AG20443 (cell line): ENCODE results near the gene NSD2.
"Not testable (repeated sequence)": the region's sequence is repeated elsewhere in the genome, so short reads cannot be mapped to it uniquely, and the experiment has no call there.

Source experiments
- DNase-seq: peaks from one replicate; pipeline ENCODE4 v3.0.0; 2012; ENCODE audit warnings: low spot score, mixed read lengths

Gene NSD2

DNA sequence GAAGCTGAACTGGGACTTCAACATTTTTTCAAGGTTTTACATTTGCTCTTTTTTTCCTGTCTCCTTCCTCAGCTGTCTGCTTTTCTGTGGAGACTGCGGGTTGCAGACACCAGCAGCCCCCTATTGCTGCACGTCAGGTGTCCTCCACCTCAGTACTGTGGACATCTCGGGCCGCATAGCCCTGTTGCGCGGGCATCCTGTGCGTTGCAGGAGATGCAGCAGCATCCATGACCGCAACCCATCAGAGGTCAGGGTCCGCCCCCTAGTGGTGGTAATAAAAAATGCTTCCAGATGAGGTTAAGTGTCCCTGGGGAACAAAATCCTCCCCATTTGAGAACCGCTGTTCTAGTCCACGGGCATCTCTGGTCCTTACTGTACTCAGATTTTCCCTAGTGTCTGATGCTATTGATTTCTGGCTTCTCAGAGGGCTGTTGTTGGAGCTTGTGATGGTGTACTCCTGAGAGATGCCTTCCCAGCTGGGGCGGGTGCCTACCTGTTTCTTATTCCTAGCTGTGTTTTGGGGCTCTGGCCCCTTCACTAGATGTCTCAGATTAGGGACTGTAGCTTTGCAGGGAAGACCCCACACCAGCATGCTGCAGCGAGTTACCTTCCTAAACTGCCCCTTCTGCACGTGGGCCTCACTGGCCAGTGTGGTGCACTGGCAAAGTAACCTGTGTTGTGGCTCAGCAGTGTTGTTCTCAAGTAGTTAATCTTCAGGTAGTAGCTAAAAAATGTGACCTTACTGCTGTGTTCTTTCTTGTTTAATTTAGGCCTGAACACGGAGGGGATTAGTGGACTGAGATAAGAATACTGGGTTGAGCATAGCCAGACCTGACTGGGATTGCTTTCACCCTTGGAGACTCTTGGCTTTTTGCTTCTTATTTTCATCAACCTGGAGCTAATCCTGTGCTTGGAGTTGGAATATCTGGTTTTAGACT, 28.2 kb downstream of the NSD2 start:
- DNase-seq, result peak; percentile 93

DNA sequence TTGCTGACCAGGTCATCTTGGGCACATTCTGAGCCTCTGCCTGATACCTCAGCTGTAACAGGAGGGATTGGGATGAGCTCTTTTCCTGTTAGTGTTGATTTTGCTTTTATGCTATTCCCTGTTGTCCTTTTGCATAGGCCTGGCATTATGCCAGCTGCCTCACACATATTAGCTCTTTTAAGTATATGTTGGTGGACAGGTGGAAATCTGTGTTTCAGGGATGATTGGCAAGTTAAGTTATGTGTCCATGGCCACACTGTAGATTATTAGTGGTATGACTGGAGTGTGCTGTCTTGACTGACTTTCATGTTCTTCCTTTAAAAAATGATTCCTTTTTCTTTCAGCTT, 28.9 kb downstream of the NSD2 start:
- DNase-seq, result no peak

DNA sequence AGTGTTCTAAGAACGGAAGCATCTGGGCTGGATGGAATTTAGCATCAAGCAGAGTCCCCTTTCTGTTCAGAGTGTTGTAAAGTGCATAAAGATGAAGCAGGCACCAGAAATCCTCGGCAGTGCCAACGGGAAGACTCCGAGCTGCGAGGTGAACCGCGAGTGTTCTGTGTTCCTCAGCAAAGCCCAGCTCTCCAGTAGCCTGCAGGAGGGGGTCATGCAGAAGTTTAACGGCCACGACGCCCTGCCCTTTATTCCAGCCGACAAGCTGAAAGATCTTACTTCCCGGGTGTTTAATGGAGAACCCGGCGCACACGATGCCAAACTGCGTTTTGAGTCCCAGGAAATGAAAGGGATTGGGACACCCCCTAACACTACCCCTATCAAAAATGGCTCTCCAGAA, 29.4 kb downstream of the NSD2 start:
- no peak for DNase-seq

DNA sequence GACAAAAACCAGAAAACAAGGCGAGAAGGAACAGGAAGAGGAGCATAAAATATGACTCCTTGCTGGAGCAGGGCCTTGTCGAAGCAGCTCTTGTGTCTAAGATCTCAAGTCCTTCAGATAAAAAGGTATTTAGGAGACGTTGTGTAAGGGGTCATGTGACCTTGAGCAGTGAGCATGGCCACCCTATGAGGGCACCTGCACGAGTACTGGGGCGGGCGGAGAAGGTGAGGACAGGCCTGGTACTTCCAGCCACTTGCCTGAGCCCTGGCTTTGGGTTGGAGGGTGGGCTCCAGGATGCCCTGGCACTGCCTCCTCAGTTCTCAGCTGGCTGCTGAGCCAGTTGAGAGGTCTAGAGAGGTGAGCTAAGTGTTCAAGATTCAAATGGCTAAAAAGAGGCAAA, 29.9 kb downstream of the NSD2 start:
- no peak for DNase-seq

DNA sequence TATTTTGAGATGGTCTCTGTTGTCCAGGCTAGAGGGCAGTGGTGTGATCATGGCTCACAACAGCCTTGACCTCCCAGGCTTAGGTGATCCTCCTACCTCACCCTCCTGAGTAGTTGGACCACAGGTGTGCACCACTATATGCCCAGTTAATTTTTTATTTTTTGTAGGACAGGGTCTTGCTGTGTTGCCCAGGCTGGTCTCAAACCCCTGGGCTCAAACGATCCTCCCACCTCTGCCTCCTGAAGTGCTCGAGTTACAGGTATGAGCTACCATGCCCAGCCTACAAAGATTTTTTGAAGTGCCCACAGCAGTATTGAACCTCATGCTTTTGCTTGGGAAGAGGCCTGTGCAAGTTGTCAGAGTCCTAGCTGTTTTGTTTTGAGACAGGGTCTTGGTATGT, 31.1 kb downstream of the NSD2 start:
- DNase-seq, result no peak

DNA sequence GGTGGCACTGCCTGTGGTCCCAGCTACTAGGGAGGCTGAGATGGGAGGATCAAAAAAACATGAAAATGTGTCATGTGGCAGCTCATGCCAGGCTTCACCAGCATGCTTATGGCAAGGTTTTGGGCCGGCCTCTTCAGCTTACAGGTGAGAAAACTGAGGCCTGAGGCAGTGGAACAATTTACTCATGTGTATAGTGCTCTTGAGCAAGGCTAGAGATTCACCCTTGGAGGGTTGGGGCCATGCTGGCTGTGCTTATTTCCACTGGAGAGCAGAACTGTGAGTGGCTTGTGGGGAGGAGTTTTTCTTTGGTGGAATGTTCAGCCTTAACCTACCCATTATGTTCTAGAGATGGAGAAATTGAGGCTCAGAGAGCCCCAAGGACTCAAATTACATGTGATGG, 31.8 kb downstream of the NSD2 start:
- DNase-seq, result no peak

DNA sequence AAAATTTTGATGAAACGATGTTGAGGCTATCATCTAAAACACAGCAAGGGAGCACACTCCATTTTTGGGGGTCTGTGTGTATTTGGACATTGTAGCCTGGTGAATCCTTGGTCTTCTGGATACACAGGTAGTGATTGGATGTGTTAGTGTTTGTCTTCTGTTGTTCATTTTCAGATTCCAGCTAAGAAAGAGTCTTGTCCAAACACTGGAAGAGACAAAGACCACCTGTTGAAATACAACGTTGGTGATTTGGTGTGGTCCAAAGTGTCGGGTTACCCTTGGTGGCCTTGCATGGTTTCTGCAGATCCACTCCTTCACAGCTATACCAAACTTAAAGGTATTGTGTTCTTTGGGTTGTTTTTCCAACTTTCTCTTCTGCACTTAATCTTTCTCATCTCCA, 32.8 kb downstream of the NSD2 start:
- no peak for DNase-seq

DNA sequence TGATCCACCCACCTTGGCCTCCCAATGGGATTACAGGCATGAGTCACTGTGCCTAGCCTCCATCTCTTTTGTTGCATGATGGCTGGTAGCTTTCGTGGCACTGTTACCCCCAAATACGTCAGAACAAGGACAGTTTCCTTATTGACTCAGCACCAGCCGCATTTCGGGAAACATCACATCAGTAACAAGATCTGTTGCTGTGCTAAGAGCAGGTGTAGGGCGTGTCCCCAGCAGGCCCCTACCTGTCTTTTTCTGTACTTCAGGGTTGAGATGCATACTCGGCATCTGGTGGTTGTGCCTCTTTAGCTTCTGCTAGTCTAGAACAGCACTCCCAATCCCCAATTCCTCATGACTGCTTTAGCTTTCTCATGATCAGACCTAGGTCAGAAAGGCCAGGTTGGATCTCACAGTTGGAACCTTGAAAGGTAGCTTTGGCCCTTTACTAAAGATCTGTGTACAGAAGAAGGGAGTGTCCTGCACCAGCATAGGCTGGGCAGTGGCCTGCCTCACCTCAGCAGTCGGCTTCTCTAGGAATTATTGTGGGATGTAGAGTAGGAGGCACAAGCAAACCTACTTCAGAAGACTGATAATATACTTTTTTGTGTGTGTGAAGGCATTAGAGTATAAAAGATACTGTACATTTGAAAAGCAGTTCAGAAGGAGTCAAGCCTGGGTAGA, 36.8 kb downstream of the NSD2 start:
- no peak for DNase-seq

DNA sequence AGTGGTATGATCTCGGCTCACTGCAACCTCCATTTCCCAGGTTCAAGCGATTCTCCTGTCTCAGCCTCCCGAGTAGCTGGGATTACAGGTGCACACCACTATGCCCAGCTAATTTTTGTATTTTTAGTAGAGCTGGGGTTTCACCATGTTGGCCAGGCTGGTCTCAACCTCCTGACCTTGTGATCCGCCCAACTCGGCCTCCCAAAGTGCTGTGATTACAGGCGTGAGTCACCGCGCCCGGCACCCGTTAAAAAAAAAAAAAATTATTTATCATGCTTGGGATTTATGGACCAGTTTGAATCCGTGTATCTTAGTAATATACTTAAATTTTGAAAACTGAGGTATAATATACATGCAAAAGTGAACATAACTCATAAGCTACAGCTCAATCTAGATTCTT, 38.5 kb downstream of the NSD2 start:
- DNase-seq, result not testable (repeated sequence)

DNA sequence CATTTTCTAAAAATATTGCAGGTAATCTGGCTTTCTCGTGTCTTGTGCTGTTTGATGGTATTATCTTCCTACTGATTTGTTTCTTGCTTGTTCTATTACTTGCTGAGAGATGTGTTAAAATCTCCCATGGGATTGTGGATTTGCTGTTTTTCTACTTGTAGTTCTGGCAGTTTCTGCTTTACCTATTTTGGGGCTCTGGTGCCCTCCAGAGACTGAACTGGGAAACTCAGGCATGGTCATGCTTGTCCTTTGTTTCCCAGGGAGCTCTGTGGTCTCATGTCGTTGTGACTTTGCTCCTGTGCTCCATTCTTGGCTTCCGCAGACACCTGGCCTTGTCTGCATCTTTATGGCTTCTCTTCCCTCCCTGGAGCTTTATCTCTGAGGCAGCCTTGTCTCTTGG, 39.5 kb downstream of the NSD2 start:
- DNase-seq, result peak; percentile 77

DNA sequence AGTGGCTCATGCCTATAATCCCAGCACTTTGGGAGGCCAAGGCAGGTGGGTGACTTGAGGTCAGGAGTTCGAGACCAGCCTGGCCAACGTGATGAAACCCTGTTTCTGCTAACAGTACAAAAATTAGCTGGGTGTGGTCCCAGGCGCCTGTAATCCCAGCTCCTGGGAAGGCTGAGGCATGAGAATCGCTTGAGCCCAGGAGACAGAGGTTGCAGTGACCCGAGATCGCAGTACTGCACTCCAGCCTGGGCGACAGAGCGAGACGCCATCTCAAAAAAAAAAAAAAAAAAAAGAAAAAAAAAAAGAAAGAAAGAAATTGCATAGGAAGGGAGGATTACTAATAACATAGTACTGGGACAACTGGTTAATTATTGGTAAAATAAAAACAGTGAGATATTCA, 40.1 kb downstream of the NSD2 start:
- DNase-seq, result not testable (repeated sequence)

DNA sequence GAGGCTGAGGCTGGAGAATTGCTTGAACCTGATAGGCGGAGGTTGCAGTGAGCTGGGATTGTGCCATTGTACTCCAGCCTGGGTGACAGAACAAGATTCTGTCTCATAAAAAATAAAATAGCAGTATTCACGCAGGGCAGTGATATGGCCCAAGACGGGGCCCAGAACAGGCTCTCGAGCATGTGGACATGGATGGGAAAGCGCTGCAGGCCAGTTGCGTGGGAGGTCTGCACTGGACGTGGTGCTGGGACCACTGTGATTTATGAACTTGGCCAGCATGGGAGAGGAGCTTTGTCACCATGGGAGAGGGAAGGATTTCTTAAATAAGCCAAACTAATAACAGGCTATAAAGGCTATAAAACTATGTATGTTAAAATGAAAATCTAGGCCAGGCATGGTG, 51.6 kb downstream of the NSD2 start:
- DNase-seq, result no peak

DNA sequence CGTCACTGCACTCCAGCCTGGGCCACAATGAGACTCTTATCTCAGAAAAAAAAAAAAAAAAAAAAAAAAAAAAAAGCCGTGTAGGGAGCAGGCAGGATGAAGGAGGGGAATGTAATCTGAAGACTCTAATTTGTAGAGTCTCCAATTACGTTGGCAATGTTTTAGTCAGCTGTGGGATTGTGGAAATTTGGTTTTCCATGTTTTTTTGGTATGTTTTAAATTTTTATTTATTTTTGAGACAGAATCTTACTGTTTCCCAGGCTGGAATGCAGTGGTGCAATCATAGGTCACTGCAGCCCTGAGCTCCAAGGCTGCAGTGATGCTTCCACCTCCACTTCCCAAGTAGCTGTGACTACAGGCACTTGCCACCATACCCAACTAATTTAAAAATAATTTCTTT, 56.5 kb downstream of the NSD2 start:
- DNase-seq, result no peak

DNA sequence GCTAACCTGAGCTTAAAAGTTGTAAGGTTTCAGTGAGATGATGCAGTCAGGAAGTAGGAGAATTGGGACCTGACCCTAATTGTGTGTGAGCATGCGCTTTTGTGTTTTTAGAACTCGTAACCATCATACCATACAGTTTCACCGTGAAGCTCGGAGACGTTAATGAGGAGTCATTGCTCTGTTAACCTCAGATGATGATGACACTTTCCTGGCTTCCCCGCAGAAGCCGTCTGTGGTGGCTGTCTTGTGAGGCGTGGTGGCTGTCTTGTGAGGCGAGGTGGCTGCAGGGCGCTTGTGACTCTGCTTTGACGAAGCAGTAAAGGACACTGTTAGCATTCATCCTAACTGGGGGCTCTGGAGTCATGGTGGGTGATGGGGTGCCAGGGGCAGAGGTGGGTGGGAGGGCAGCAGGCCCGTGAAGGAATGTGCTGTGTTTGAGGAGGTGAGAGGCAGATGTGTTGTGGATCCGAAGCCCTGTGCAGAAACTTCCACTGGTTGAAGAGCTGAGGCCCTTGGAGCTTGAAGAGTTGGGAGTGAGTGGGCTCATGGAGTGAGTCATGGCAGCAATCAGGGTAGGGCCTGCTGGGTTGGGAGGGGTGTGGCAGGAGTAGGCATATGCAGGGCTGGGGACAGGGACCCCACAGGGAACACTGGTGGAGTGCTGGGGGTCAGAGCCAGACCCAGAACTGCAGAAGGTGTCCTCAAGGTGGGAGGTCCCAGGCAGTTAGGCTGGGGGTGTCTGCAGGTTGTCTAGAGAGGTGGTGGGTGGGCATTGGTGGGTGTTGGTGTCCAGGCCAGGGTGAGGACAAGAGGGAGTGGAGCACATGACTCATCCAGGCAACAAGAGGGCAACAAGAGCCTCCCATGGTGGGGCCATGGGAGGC, 57.4 kb downstream of the NSD2 start:
- no peak for DNase-seq

DNA sequence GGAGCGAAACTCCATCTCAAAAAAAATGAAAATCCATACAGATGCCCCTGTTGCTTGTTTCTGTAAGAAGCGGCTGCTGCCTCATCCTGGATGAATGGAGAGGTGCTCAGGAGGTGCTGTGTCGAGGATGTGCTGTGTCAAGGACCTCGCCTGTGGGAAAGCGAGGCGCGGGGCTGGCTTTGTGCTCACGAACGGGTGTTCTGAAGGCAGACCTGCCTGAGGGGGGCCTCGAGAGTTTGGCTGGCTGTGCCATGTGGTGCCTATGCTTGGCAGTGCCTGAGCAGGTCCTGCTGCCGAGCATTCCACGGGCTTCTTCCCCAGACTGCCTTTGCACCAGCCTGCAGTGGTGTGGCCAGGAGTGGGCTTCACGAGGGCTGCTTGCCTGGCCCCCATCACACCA, 61.5 kb downstream of the NSD2 start:
- DNase-seq, result no peak

DNA sequence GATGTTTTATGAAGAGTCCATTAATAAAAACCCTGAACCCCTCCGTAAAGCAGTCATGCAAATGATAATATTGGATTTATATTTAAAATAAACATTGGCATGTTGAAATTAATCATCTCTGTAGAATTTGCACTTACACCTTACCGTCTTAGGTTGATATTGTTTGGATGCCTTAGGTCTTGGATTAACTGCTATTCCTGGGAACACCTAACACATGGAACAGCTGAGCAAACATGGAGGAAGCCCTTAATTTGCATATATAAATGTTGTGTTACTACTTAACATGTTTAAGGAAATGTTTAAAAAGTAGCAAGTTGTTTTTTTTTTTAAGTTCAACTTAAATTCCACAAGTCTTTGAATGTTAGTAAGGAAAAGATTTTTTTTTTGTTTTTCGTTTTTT, 62.5 kb downstream of the NSD2 start:
- no peak for DNase-seq

DNA sequence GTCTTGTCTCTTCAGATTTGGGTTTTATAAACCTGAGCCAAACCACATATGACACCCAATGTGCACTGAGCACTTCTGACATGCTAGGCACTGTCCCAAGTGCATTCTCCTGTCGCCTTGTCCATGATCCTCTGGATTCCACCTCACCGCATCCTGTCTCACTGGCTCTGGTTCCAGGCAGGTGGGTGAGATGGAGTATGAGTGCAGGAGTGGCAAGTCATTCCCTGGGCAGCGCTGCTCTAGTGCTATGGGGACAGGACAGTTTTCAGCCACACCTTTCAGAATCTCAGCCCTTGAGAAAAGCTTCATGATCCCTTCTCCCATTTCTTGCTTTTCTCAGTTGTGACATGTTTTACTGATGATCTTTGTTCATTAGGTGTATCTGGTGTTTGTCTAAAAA, 66.4 kb downstream of the NSD2 start:
- no peak for DNase-seq

DNA sequence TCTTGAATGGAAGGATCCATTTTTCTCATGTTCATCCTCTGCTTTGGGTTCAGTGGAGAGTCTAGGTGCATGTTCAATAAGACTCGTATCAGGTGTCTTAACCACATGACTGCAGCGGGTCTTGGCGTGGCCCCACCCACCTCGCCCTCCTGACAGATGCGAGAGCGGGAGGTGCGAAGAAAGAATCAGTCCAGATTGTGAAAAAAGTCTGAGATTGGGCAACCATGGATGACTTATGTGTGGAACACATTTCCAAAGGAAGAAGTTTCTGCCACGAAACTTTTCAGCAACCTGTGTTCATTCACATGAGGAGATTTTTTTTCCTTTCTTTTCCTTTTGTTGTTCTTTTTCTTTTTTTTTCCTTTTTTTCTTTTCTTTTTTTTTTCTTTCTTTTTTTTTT, 66.8 kb downstream of the NSD2 start:
- DNase-seq, result no peak

DNA sequence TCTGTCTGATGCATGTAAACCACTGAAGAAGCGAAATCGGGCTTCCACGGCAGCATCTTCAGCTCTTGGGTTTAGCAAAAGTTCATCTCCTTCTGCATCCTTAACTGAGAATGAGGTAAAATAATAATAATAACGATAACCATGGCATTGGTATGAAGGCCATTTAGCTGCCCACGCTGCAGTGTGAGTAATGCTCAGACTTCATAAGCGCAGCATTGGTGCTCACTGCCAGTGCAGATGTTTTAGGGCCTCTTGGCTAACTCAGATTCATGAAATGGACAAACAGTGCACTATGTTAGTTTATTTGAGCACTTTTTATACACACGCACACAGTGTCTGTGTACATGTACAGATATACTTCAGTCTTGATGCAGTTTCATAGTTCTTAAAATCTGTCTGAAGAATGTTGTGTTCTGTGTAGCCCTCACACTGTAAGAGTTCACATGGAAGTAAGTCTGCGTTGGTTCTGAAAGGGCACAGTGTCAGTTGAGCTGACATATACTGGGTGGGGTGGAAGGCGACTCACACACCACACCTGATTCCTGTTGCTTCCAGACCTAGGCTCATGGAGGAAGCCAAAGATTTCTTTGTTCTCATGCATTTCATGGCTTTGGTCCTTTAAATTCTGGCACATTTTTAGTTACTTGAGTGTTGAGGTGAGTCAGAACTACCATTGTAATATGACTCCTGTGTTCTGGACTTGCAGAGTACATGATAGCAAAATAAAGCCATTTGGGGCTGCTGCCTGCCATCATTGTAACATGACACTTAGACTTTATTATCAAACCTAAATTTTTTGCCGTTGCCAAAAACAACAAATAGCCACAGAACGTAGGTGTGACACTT, 68.7 kb downstream of the NSD2 start:
- DNase-seq, result peak; percentile 81

DNA sequence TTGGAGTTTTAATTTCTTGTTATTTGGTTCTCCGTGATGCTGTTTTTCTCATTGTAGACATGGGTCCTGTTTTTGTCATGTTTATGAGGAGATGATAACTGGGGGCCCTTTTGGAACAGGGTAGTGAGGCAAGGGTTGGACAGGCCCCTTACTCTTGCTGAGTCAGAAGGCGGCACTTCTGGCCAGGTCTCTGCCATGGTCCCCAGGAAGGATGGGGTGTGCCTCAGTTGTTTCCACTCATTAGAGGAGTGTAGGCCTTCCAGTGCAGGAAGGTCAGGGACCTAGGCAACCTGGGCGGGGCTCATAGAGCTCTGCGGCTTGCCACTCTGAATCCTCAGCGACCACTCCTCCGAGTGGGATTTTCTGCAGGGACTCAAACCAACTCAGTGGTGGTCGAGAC, 69.4 kb downstream of the NSD2 start:
- DNase-seq, result no peak

DNA sequence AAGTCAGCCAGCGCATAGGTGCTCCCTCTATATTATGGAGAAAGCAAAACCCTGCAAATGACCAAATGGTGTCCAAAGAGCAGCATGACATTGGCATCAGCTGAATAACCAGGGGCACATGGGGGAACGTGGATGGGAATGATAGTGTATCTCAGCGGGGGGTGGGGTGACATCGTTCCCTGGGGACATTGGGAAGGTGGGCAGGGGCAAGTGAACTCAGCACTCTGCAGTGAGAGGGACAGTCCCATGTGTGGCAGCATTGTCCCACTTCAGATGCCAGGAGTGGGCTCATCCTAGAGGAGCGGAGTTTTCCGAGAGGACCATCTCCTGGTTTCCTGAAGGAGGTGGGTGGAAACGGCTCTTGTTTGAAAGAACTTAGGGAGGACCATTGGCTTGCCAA, 72.7 kb downstream of the NSD2 start:
- DNase-seq, result no peak
